MCF 10A (cell line): Measurements from ENCODE around the gene FER1L5. TPM values are rescaled to one million over a fixed set of nuclear protein-coding genes. Genes with fewer than 3 reads are reported as not detected.

Experiments
- BruUV-seq: library from RNA; stranded (reverse); fragments of 400-500 nt; replicated peaks from 2 replicates; lab custom pipeline; 2021; lab: Mats Ljungman, UMichigan
- CTCF ChIA-PET: fragments of 300-600 bp; sonication (Branson Sonifier 250); formaldehyde crosslinking; extraction: SDS; loops from one replicate; lab custom pipeline; 2021; ENCODE audit warnings: antibody characterized with exemption, inconsistent platforms; lab: Yijun Ruan, JAX
- POLR2A ChIA-PET: fragments of 300-600, 350-650 bp; sonication (Branson Sonifier 250); formaldehyde crosslinking; extraction: SDS; loops from one replicate; lab custom pipeline; 2020; ENCODE audit warnings: antibody characterized with exemption, inconsistent platforms; lab: Yijun Ruan, JAX
- DNase-seq: peaks from one replicate; pipeline ENCODE4 v3.0.0-alpha.2; 2018; ENCODE audit not compliant: unreplicated experiment
- H3K27ac Mint-ChIP-seq: one replicate; pipeline ENCODE4 v1.8.0; 2022; ENCODE audit warnings: mild to moderate bottlenecking, low read depth, mixed read lengths; ENCODE audit not compliant: unreplicated experiment
- H3K27me3 Mint-ChIP-seq: one replicate; pipeline ENCODE4 v1.8.0; 2022; ENCODE audit warnings: mixed read lengths; ENCODE audit not compliant: insufficient read depth, unreplicated experiment
- H3K36me3 Mint-ChIP-seq: one replicate; pipeline ENCODE4 v1.8.0; 2022; ENCODE audit warnings: mild to moderate bottlenecking, moderate library complexity, mixed read lengths; ENCODE audit not compliant: insufficient read depth, unreplicated experiment
- H3K4me1 Mint-ChIP-seq: one replicate; pipeline ENCODE4 v1.8.0; 2022; ENCODE audit warnings: mixed read lengths; ENCODE audit not compliant: insufficient read depth, unreplicated experiment
- H3K4me3 Mint-ChIP-seq: one replicate; pipeline ENCODE4 v1.8.0; 2022; ENCODE audit warnings: mild to moderate bottlenecking, moderate library complexity, mixed read lengths; ENCODE audit not compliant: unreplicated experiment
- H3K9me3 Mint-ChIP-seq: one replicate; pipeline ENCODE4 v1.8.0; 2022; ENCODE audit warnings: mixed read lengths; ENCODE audit not compliant: unreplicated experiment
- CTCF ChIP-seq: fragments of 200-600 bp; IDR thresholded peaks from one replicate; pipeline ENCODE4 v1.8.0; 2022; ENCODE audit warnings: antibody characterized with exemption, mild to moderate bottlenecking; ENCODE audit not compliant: unreplicated experiment
- intact Hi-C: fragments of 100-400 bp; cut with micrococcal nuclease; formaldehyde crosslinking; loops from 2 replicates; pipeline ENCODE4 v1.14.1; 2022
- total RNA-seq: library from RNA; stranded (reverse); gene quantifications from 2 replicates; pipeline ENCODE4 v1.2.3, GENCODE V29; 2022

FER1L5 gene
- total RNA-seq, 1 experiment from 2014 or later, result not detected

DNA sequence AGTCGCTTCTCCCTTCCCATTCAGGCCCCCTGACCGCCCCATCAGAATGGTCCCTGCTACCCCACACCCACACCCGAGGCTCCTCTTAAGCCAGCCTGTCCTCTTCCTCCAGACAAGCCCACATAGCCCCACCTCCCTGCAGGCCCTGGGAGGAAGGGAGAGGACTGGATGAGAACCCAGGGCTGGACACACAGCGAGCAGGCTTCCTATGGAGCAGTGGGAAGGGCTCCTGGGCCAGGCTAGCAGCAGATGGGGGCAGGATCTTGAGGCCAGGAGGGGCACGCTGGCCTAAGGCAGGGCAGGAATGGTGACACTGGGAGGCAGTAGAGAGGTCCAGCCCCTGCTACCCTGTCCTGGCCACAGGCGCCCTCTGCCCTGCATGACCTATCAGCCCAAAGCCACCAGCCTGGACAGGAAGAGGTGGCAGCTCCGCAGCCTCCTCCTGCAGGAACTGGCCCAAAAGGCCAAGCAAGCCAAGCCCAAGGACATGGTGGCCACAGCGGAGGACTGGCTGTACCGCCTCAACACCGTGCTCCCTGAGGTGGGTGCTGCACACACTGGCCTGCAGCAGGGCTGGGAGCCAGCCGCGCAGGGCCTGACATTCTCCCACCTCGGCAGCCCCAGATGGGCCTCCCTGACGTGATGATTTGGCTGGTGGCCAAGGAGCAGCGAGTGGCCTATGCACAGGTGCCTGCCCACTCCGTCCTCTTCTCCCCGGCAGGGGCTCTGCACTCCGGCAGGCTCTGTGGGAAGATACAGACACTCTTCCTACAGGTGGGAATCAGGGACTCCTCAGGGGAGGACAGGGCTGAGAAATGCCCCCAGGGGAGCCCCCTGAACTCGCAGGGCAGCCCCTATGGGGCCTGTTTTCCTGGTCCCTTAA is 43.3 kb downstream of the FER1L5 start:
- Mint-ChIP-seq H3K9me3 (no peaks in the 10 kb centered on the region), H3K27ac (no peak overlapping the region), H3K36me3 (no peaks in the 10 kb centered on the region), H3K27me3 (peaks cover 2% of the 10 kb centered on the region), H3K4me3 (no peak overlapping the region), H3K4me1 (no peaks in the 10 kb centered on the region)
- intact Hi-C loops, result no loop called here
- ChIA-PET CTCF (no interaction called here), POLR2A (no interaction called here)
- no peak for DNase-seq
- TF ChIP-seq CTCF, result no peak
- no TSS peak for BruUV-seq

DNA sequence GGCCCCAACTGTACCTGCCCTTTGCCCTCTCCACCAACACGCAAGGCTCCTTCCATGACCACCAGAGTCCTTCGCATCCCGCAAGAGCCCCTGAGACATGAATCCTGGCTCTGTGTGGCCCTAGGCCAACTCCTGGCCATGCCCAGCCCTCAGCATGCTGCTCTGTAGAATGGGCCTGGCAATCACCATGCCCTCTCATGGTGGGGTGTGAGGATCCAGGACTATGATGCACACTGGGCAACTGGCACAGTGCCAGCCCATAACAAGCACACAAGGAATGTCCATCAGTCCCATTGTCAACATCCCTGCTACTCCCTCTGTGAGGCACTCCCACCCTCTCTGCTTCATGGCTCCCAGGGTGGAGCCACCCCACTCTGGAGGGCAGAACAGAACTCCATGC is 44.7 kb downstream of the FER1L5 start:
- Mint-ChIP-seq H3K4me3 (no peak overlapping the region), H3K27ac (no peak overlapping the region), H3K4me1 (no peaks in the 10 kb centered on the region), H3K36me3 (no peaks in the 10 kb centered on the region), H3K9me3 (no peaks in the 10 kb centered on the region), H3K27me3 (no peaks in the 10 kb centered on the region)
- POLR2A ChIA-PET, result no interaction called here
- no peak for DNase-seq
- TF ChIP-seq CTCF, result no peak
- BruUV-seq, result no TSS peak
- CTCF ChIA-PET, result no interaction called here
- intact Hi-C loops, result no loop called here

- Mint-ChIP-seq H3K27ac (no peak overlapping the region), H3K4me3 (no peak overlapping the region), H3K27me3 (no peaks in the 10 kb centered on the region), H3K36me3 (no peaks in the 10 kb centered on the region), H3K4me1 (no peaks in the 10 kb centered on the region), H3K9me3 (no peaks in the 10 kb centered on the region)
- BruUV-seq, result no TSS peak
- TF ChIP-seq CTCF, result no peak
- ChIA-PET CTCF (interaction anchor here (1.3 kb wide), 1 partner anchor 9 kb away, joined by 3 read pairs; no protein-coding TSS in a partner anchor), POLR2A (no interaction called here)
- intact Hi-C loops, result no loop called here
- no peak for DNase-seq
Observed at GRCh38 chr2:96687711-96688640, 45.4 kb downstream of the FER1L5 start.
